HG03175 (cell line): Measurements from ENCODE around the gene CGB7.
"Not testable (repeated sequence)": the region's sequence is repeated elsewhere in the genome, so short reads cannot be mapped to it uniquely, and the experiment has no call there.

Source experiments
- ATAC-seq: cut with Tn5 transposase; IDR thresholded peaks from one replicate; pipeline ENCODE4 v1.9.1; 2021; ENCODE audit warnings: mild to moderate bottlenecking, moderate library complexity; ENCODE audit not compliant: unreplicated experiment

CGB7 gene

DNA sequence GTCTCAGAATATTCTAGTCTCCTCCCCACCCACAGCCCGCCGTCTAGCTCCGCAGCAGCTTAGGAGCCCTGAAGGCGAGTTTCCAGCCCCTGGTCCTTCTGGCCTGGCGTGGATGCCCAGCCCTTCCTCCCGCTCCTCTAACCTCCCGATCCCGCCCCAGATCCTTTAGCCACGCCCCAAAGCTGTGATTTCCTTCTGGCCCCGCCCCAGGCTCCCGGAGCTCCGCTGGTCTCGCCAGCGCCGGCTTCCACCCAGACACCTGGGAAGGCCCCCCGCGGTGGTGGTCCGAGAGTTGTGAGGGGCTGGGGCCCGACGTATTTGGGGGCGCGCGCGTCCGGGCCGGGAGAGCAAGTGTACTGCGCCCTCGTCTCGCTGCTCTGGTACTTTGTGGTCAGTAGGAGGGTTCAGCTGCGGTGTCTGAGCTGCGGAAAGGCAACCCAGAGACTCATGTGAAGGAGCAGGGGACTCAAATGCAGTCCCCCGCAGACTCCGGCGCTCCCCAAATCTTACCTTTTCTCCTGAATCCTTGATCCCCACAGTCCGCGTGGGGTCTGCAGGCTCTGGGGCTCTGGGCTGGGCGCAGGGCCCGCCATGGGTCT lies at the start of gene CGB7:
CGB7 (minus strand) TSS at position 114 of the 599 bp plus-strand sequence. CDS start 2,374 bp downstream, outside the sequence.
- no peak for ATAC-seq

DNA sequence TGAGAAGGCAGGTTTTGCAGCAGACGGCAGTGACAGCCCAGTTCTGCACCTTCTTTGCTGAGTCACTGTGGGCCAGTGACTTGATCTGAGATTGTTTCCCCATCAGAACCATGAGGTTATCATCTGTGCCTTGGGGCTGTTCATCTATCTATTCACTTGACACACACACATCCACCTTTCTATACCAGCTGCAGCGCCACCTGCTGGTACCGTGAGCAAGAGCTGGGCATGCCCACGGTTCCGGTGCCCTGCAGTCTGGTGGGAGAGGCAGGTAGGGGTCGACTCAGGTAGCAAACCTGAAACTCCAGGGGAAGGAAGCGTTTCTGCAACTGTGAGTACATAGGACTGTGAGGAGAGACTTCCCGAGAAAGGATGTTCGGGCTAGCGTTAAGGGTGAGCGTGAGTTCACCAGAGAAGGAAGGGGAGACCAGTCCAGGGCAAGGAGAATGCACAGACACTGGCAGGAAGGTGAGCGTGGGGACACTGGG lies 49.1 kb upstream of the CGB7 start:
- no peak for ATAC-seq

DNA sequence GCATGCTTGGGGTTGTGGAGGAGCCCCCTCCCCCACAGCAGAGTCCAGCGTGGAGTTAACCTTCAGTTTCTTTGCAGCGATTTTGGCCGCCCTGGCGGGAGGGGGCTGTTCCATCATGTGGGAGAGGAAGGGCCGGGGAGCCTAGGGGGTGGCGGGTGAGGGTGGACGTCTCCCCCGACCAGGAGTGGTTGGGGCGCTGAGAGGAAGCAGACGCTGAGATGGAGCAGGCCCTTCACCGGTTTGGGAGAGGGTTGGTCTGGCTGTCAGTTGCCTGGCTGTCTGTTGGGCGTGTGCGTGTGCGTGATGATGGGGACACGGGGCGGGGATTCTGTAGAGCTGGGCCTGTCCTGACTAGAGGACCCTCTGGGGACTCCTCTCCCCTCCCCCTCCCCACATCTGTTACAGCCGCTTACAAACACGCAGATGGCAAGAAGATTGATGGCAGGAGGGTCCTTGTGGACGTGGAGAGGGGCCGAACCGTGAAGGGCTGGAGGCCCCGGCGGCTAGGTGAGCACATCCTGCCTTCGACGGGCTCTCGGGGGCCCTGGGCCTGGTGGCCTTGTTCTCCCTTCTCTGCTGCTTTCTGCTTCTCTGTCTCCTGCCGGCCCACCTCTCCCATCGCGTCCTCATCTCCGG lies 46.8 kb upstream of the CGB7 start:
- ATAC-seq, result no peak

DNA sequence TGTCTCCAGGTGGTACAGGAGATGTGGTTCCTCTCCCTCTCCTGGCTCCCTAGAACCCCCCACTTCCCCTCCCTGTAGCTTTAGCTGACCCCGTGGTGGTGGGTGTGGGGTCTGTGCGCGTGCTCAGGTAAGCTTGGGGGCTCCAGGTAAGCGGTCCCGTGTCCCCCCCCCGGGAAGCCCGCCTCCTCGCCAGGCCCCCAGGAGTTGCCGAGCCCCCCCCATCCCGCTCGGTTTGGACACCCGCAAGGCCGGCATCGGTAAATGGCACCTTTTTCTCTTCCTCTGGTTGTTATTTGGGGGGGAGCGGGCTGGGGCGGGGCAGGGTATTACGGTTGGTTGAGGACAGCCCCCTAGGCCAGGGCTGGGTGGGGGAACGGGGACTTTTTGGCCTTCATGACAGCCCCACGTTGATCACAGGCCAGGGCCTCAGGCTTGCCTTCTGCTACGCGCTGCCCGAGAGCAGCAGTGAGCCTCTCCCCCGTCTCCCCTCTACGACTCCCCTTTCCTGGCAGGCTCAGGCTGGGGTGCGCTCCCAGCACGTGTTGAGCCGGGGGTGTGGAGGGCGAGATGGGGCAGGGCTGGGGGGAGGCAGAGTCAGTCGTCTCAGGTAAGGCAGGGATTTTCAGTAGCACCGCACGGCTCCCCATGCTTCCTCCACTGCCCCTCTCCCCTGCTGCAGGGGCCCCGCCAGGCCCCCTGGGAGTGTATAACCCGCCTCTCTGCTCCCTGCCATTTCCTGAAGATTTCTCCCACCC lies 46.0 kb upstream of the CGB7 start:
- no peak for ATAC-seq

DNA sequence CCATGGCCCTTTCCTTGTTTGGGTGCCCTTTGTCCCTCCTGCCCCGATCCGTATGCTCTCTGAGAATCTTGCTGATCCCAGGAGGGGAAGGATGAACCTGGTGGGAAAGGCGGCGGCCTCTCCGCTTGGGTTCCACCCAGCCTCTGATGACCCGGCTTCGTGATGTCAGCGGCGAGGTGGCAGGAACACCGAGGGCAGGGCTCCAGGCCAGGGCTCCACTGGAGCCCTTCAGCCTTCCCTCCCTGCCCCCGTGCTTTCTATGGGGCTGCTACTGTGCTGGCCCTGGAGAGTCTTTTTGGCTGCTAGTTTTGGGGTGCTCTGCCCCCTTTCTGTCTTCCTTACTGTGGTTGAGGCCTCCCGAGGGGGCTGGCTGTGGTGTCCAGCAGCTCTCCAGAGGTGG lies 44.8 kb upstream of the CGB7 start:
- no peak for ATAC-seq

DNA sequence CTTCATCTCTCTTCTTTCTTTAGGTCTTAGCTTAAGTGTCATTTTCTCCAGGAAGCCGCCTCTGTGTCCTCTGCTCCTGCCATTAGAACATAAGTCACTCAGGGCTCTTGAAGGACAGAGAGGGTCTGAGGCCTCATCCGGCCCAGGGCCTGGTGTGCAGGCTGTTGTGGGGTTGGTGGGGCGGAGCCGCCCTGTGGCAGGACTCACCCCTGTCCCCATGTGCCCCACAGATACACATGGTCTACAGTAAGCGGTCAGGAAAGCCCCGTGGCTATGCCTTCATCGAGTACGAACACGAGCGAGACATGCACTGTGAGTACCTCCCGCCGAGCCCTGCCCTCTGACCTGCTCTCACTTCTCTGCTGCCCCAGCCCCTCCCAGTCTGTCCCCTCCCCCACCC lies 43.6 kb upstream of the CGB7 start:
- no peak for ATAC-seq

DNA sequence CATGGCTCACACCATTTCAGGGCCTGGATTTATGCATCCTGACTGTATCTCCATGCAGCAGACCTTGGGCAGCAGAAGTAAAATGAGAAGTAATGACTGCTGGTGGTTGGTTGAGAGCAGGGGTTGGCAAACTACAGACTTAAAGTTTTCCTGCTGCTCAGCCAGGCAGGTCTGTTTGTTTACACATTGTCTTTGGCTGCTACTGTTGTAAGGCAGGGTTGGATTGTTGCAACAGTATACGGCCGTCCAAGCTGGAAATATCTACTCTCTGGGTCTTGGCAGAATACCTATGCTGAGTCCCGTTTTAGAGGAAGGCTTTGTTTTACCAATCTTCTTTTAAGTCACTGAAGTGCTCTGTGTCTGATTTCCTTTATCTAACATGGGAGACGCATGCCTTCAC lies 41.2 kb upstream of the CGB7 start:
- ATAC-seq, result no peak

DNA sequence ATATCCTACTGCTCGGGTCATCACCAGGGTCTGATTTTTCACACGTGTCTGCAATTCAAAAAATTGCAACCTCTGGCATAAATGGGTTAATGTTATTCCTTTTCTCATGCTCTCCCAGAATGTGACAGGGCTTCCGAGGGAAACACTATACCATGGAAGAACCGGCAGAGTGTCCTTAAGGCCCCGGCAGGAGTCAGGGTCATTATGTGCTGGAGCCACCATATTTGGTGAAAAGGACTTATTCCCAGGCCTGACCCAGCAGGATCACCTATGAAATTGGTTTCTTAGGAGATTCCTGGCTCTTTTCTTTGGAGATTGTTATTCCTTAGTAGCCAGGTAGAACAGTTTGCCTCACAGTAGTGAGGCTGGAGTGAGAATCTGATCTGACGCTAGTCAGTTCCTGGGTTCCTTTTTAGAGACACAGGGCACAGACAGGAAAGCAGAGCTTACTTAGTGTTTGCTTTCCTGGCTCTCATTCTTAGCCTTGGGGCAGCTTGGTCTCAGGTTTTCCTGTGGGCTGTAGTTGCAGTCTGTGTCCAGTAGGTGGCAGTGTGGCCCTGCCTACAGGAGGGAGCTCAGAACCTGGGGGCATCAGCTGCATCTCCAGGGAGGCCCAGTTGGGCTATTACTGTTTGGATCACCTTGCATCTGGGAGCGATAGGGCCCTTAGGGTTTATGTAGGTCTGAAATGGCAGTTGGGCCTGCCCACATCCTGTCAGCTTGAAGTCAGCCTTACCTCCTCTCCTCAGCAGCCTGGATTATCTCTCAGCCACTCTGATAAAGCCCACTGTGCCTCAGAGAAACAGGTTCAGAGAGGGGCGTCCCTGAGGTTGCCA lies 40.1 kb upstream of the CGB7 start:
- ATAC-seq, result no peak

DNA sequence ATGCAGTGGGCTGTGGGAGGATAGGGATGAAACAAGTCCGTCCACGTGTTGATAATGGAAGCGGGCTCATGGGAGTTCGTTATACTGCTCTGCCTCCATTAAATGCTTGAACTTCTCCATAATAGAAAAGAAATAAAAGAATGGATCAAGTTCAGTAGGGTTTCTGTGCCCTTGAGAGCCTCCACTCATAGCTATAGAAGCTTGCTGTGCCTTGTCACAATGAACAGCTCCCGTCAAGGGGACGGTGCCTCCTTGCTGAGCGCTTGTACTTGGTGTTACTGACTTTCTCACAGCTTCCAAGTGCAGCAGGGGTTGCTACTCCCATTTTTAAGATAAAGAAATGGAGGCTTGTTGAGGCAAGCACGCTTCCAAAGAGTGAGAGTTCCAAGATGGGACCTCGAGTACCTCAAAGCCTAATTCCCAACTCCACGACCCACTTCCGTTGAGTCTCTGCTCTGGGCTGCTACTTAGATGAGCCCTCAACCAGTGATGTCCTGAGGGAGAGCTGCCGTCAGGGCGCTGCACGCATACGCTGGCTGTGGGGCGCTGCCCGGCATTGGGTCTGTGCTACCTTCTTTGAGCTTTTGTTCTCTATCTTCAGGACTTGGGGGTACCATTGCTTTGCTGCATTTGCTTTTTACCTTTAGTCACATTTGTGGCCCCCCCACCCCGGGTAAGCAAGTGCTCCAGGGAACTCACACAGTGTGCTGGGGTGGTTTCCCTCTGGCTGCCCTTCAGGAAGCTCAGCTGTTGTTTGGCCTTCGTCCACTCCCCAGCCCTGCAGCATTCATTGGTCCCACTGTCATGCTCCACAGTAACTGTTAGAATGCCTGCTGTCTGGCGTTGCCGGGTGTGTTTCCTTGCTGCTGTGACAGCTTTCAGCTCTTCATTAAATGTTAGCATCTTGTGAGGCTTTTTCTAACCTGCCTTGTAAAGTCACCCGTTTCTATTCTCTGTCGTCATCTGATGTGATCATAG lies 37.2 kb upstream of the CGB7 start:
- ATAC-seq, result no peak

DNA sequence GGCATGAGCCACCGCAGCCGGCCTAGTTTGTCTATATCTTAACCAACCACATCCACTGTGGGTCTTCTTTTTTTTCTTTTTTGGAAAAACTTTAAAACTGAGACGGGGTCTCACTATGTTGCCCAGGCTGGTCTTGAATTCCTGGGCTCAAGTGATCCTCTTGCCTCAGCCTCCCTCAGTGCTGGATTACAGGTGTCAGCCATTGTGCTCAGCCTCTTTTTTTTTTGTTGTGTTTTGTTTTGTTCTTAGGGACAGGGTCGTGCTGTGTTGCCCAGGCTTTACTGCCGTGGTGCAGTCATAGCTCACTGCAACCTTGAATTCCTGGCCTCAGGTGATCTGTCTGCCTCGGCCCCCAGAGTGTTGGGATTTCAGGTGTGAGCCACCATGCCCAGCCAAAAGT lies 35.1 kb upstream of the CGB7 start:
- no peak for ATAC-seq

DNA sequence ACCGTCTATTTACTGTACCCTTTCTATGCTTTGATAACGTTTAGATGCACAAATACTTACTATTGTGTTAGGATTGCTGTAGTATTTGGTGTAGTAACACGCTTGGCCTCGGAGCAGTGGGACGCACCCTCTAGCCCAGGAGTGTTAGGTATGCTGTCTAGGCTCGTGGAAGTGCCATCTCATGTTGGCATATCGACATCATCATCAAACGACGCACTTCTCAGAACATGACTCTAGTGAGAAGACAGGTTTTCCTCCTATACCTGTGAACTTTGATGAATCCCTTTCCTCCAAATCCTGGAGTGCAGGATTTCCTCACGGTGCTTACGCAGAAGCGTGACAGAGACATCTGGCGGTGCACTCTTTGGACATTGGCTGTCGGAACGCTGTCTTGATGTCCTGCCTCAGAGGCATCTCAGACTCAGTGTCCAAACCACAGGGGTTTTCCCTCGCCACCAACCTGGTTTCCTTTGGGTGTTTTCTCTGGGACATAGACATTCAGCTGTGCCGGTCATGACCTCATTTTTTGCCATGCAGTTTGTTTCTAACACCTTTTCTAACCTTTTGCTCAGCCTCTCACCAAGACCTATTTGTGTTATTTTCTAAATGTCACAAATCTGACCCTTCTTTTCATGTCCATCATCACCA lies 34.0 kb upstream of the CGB7 start:
- no peak for ATAC-seq

DNA sequence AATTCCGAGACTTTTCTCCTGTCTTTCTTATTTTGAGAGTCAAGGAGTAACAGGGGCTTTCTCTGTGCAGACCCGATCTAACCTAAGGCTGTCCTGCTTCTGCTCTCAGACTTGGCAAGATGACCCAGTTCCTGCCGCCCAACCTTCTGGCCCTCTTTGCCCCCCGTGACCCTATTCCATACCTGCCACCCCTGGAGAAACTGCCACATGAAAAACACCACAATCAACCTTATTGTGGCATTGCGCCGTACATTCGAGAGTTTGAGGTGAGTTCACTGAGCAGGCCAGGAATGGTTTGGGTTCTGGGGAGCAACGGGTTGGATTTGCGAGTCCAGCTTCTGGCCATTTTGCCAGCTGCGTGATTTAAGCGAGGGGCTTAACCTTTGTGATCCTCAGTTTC lies 28.7 kb upstream of the CGB7 start:
- no peak for ATAC-seq

DNA sequence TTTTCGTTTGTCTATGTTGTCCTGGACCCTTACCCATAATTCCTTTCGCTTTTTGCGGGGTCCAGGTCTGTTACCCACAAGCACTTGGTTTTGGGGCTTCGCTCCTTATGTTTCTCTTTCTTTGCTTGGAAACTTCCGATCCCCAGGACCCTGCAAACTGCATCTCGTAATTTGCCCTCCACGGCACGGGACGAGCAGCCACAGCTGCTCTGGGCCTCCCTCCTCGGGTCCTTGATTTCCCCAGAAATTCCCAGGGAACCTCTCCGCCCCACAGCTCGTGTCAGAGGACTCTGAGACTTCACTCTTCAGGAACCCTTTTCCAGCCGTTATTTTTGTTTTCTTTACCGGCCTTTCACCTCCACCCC lies 28.3 kb upstream of the CGB7 start:
- no peak for ATAC-seq

DNA sequence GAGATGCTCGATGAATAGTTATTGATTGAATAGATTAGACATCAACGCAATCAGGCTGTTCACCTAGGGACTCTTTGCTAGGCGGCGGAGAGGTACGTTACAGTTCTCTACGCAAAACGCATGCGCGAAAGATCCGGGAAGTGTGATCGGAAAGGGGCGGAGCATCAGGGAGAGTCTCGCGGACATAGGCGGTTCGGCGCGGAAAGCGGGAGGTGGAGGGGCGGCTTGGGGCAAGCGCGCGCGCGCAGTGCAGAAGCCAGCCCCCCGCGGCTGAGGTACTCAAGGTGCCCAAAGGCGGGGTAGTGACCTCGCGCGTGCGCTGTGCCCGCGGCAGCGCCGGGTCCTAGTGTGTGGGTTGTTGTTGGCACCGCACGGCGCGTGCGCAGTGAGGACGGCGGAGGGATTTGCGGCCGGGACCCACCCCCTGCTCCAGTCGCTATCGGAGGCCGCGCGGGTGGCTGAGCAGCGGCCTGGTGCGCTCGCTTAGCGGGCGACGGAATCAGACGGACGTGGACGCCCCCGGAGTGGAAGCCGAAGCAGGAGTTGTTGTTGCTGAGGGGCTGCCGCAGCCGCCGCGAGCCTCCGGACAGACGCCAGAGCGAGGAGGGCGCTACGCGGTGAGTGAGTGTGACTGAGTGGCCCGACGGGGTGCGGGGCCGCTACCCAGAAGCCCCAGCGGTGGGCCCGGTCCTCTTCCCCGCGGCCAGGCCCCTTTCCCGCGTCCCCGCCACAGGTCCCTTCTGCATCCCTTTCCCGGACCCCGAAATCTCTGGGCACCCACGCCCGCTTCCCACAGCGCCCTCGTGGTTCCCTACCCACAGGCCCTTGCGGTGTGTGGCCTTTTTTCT lies 27.7 kb upstream of the CGB7 start, which contains the start of gene SNRNP70:
SNRNP70 (plus strand) TSS at position 432 of the 848 bp plus-strand sequence. CDS start 964 bp downstream, outside the sequence.
- peak; percentile 83 for ATAC-seq

DNA sequence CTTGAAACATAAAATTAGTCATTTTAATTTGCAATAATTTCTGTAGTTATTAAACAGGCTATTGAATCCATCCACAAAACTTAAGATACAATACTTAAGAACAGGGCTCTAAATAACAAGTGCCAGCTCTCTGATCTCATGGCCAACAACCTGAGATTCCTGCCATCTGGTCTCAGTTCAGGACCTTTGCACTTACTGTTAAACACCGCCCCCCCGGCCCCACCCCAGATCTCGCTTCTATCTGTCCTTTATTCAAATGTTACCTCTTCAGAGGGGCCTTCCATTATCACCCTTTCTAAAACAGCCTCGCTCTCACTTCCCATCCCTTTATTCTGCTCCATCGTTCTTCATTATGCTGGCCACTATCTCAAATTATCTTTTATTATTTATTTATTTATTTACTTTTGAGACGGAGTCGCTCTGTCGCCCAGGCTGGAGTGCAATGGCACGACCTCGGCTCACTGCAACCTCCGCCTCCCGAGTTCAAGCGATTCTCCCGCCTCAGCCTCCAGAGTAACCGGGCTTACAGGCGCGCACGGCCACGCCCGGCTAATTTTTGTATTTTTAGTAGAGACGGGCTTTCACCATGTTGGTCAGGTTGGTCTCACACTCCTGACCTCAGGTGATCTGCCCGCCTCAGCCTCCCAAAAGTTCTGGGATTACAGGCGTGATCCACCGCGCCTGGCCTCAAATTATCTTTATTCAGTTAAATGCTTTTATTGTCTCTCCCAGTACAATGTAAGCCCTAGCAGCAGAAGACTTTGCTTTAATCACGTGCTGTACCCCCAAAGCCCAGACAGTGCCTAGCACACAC lies 26.9 kb upstream of the CGB7 start:
- ATAC-seq, result no peak

DNA sequence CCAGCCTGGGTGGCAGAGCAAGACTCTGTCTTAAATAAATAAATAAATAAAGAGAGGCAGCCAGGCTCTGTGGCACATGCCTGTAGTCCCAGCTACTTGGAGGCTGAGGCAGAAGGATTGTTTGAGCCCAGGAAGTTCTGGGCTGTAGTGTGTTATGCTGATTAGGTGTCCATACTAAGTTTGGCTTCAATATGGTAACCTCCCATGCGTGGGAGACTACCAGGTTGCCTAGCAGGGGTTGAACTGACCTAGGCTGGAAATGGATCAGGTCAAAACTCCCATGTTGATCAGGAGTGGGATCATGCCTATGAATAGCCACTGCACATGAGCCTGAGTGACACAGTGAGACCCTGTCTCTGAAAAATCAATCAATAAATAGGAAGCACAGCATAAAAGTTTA lies 23.7 kb upstream of the CGB7 start:
- ATAC-seq, result no peak

DNA sequence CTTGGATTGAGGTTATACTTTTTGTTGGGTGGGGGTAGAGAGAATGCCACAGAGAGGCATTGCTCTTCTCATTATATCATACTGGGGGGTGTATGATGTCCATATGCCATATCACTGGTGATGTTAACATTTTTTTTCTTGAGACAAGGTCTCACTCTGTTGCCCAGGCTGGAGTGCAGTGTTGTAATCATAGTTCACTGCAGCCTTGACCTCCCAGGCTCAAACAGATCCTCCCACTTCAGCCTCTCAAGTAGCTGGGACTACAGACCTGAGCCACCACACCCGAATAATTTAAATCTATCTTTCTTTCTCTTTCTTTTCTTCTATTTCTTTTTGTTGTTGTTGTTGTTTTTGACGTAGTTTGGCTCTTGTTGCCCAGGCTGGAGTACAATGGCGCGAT lies 22.8 kb upstream of the CGB7 start:
- no peak for ATAC-seq

DNA sequence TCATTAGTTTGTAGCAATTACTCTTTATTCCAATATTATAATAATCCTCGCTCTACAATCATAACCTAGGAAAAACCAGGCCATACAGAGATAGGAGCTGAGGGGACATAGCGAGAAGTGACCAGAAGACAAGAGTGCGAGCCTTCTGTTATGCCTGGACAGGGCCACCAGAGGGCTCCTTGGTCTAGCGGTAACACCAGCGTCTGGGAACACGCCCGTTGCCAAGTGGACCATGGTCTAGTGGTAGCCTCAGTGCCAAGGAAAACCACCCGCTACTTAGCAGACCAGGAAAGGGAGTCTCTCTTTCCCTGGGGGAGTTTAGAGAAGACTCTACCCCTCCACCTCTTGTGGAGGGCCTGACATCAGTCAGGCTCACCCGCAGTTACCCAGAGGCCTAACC lies 17.3 kb upstream of the CGB7 start:
- not testable (repeated sequence) for ATAC-seq
